Measurements from ENCODE around the gene SLC25A4. TPM values are rescaled to one million over a fixed set of nuclear protein-coding genes. Genes with fewer than 3 reads are reported as not detected.

The SLC25A4 gene
- 3.7 and 4.8 TPM in 2 replicates for total RNA-seq

GRCh38 chr4:185142912-185143600 lies at the start of gene SLC25A4:
SLC25A4 (plus strand) TSS chr4:185143266; CDS start chr4:185143373, 107 bp downstream.

Other genes starting within 250 kb of the SLC25A4 start
- gene HELT, start 124.8 kb upstream of the SLC25A4 start, total RNA-seq = not detected in 2 replicates
- gene CFAP97, start 60.7 kb downstream of the SLC25A4 start, total RNA-seq = 39.3 and 53.0 TPM in 2 replicates
- 16.5 and 18.6 TPM in 2 replicates for gene SNX25, start 66.3 kb downstream of the SLC25A4 start, total RNA-seq

Measured in subcutaneous preadipocyte (primary cell).